HG03280 (cell line): ENCODE results near the gene ZBTB7C.

ENCODE experiments used
- ATAC-seq: cut with Tn5 transposase; IDR thresholded peaks from one replicate; pipeline ENCODE4 v1.9.1; 2021; ENCODE audit warnings: mild to moderate bottlenecking, moderate library complexity; ENCODE audit not compliant: unreplicated experiment

ZBTB7C gene

GRCh38 chr18:48173557-48173956 is 235.6 kb downstream of the ZBTB7C start:
- no peak for ATAC-seq

- no peak for ATAC-seq
Measured at GRCh38 chr18:48172226-48173006, 236.8 kb downstream of the ZBTB7C start.

GRCh38 chr18:48171490-48172188 is 237.5 kb downstream of the ZBTB7C start:
- no peak for ATAC-seq

DNA sequence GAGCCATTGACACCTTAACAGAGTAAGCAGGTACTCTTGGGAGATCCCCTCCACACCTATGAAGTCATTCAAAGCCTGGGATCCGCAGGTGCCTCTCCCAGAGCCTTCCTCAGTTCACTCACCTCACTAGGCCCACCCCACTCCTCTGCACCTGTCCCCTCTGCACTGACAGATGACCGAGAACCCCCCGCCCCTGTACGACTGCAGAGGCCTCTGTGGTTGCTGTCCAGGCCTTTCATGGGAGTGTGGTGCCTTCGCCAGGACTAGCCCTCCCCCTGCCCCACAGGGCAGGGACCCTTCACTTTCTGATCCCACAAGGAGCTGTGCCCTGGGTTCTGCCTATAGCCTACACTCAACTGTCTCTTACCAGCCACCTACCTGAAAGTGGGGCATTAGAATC is 238.5 kb downstream of the ZBTB7C start:
- ATAC-seq, result no peak

DNA sequence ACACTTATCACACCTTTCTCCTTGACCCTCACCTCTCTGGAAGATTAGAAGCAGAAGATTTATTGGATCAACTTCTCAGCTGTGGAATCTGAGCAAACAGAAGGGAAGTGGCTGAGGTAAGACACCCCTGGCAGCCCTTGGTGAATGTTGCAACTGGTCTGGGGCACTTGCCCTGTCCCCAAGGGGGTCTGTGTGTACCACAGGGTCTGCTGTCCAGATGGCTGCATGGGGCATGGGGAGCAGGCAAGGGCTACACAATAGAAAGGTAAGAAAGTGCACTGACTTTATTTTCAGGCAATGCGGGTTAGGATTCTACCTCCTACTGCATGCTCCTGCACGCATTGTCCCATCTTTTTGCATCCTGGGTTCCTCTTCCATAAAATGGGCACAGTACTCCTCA is 240.3 kb downstream of the ZBTB7C start:
- ATAC-seq, result no peak

DNA sequence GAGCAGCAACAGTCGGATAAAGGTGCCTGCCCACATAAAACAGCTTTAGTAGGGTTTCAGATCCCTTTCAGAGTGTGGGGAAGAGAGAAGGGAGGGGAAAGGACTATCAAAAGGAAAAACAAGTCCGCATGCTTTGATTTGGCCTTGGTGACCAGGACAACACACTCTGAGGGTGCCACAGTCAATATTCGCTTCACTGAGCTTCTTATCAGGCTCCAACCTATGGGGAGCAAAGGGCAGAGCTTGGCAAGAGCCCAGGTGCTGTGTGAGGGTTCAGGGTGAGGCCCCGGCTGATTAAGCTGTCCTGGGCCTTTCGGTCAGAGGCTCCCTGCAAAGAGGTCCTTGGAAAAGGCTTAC is 241.3 kb downstream of the ZBTB7C start:
- no peak for ATAC-seq

- no peak for ATAC-seq
Measured at GRCh38 chr18:48166336-48166875, 242.8 kb downstream of the ZBTB7C start.

DNA sequence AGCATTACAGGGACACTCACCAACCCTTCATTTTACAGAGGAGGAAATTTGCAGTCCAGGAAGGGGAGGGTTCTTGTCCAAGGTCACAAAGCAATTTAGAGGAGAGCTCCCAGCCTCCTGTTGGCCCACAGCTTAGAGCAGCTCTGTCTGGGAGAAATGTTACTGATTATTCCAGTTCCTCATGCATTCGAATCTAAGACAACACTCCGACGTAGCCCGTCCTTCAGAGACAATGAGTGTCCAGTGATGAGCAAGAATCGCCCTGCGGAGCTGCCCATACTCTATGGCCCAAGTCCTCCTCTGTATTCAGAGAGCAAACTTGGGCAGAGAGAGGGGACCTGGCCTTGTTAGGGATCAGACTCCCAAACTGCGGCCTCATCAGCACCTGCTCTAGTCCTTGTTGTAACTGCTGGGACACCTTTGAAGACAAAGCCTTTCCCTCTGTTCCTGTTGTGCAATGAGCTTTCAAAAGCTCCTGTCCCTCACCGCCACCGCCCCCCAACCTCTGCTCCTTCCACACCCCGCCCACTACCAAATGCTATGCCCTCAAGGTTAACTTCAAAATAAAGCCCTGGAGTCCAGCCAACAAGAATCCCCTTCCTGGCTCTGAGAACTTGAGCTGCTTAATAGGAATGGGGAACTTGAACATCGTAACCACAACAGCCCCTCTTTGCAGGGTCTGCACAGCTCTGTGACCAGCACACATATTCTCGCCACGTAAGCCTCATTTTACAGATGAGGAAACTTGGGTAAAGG is 243.9 kb downstream of the ZBTB7C start:
- no peak for ATAC-seq

DNA sequence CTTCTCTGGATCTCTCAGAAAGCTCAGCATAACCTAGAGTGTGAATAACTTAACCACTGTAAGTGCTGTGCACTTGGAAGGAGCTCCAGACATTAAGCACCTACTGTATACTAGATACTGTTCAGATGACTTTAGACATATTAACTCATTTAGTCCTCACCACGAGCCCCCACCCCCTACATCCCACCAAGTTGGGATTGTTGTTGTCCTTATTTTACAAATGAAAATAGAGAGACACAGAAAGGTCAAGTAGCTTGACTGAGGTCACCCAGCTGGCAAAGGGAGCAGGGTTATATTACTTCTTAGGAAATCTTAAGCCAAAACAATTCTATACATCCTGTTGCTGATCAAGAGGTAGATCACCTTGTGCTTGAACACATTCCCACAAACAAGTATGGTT is 244.5 kb downstream of the ZBTB7C start:
- ATAC-seq, result no peak

DNA sequence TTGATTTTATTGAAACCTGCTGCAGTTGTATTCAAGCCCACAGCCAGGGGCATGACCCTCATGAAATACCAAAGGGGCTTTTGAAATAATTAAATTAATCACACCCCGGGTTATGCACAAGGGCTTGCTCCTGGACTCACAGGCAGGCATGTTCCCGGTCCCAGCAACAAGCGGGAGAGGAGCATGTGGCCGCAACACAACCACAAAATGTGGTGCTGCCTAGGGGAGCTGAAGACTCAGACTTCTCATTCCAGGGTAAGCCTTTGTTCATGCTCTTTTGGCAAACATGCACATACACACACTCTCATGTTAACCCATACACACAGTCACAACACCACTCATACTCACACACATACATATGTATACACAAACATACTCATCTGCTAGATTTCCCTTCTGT is 245.1 kb downstream of the ZBTB7C start:
- ATAC-seq, result no peak

DNA sequence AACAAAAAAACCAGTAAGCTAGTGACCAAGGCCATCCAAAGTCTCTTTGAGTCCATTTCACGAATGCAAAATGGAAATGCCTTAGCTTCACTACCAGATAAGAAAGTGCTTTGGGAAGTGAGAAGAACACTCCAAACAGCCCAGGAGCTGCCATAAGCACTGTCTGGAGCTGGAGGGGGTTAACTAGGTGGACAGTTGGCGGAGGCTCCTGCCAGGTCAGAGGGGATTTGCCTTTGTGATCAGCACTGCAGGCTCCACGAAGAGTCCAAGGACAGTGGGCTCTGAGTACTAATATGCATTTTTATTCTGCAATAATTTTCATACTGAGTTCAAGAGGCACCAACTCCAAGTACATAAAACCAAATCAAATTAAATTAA is 245.5 kb downstream of the ZBTB7C start:
- no peak for ATAC-seq

DNA sequence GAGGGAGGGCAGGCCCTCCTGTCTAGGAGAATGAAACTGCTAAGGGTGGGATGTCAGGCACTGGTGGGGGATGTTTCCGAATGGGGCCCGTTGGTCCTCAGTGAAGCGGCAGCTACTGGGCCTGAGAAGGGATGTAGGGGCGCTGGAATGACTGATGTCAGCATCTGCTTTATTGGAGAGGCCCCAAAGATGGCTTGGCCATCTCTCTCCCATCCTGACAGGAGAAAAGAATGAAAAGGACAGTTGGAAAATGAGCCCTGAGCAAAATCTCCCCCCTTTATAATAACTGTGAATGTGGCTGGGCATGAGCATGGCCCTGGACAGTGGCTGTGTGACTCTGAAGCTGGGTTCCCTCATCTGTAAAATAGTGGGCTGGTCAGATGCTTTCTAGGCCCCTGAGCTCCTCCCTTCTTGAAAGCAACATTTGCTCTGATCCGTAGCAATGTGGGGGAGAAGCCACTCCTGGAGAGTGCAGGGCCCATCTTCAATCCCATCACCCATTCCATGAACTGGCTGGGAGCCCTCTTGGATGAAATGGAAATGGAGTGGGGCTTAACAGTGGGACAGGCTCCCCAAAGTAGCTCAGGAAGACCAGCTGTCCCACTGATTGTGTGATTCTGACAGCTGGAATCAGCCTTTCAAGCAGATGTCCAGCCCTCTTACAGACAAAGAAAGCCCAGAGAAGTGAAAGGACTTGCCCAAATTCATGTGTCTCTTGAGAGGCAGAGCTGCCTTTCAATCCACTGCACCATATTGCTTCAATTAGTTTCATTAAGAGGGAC is 246.0 kb downstream of the ZBTB7C start:
- no peak for ATAC-seq

DNA sequence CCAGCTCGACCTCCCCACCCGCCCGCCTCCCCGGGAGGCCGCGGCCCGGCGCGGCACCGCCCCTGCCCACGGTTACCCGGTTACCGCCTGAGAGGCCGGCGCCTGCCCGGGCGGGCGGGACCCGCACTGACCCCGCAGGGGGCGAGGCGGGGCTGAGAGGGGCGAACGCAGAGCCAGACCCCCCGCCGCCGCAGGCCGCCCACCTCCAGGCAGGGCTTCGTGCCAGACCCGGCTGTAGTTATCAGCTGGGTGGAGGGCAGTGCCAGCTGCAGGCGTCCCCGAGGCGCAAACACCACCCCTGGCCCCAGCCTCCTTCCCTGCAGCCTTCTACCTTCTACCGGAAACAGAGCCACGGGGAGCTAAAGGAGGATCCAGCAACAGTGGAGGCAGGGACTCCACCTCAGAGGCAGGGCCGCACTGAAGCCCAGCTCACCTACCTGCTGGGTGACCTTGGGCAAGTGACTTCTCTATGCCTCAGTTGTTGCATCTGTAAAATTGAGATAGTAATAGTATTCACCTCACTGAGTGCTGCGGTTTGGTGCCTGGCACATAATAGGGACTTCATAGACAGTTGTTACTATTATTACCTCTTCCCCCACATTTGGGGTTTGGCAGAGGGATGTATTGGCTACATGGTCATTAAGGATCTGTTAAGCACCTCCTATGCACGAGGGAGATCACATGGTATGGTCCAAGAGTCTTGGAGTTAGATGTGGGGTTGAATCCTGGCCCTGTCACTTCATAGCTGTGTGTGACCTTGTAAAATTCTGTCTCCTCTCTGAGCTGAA is 247.1 kb downstream of the ZBTB7C start:
- ATAC-seq, result peak; percentile 42

GRCh38 chr18:48161191-48161910 is 247.8 kb downstream of the ZBTB7C start:
- peak; percentile 88 for ATAC-seq

DNA sequence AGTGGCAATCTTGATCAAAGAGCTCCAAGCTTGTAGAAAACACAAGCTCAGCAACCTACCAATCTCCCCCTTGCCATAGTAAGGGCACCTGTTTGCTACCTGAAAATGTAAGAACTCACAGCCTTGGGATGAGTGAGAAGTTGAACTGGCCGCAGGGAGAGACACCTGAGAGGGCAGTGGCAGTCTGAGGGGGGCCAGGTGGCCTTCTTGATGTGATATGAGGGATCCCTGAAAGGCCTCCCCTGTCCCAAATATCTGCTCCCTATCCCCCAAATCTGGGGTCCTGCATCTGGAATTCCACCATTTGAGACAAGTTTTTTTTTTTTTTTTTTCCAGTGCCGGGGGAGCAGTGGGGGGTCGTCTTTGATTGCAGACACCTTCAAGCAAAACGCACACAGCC is 248.6 kb downstream of the ZBTB7C start:
- ATAC-seq, result no peak

DNA sequence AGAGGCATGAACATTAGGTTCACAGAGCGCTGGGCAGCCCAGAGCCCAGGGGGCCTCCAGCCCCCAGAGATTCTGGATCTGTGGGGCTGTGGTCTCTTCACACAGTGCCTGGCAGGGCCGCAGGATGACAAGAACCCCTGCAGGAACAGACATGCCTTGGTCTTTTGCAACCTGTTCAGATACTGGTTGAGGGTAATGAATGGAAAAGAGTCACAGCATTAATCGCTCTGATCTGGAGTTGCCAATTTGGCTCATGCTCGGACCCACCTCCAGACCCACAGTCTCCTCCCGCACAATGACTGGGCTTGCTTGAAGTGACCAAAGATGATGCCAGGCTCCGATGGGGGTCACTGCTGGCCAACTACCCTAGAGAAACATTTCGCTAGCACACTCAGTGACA is 249.4 kb downstream of the ZBTB7C start:
- ATAC-seq, result no peak

- no peak for ATAC-seq
Measured at GRCh38 chr18:48158721-48159120, 250.5 kb downstream of the ZBTB7C start.

- ATAC-seq, result no peak
Measured at GRCh38 chr18:48157956-48158355, 251.2 kb downstream of the ZBTB7C start.

- no peak for ATAC-seq
Measured at GRCh38 chr18:48155856-48156255, 253.3 kb downstream of the ZBTB7C start.
